SK-N-SH (cell line): ENCODE data around the gene DDX41.

ENCODE experiments used
- CHD2 ChIP-seq: fragments of 150-350 bp; IDR thresholded peaks from 2 replicates; pipeline ENCODE4 v1.6.1; 2018; ENCODE audit warnings: low read length; ENCODE audit not compliant: partially characterized antibody
- GABPA ChIP-seq: IDR thresholded peaks from 2 replicates; pipeline ENCODE4 v1.4.0; 2012; ENCODE audit warnings: low read depth, mild to moderate bottlenecking
- MEF2A ChIP-seq: IDR thresholded peaks from 2 replicates; pipeline ENCODE4 v1.4.0; 2012; ENCODE audit warnings: low read depth, borderline replicate concordance
- NFIC ChIP-seq: IDR thresholded peaks from 2 replicates; pipeline ENCODE4 v1.4.0; 2012; ENCODE audit warnings: borderline replicate concordance
- NRF1 ChIP-seq: IDR thresholded peaks from 2 replicates; pipeline ENCODE4 v1.6.1; 2012; ENCODE audit warnings: low read depth, mild to moderate bottlenecking, low read length
- RCOR1 ChIP-seq: fragments of 150-350 bp; IDR thresholded peaks from 2 replicates; pipeline ENCODE4 v1.6.1; 2017; ENCODE audit warnings: antibody characterized with exemption, low read length
- REST ChIP-seq: IDR thresholded peaks from 2 replicates; pipeline ENCODE4 v1.6.1; 2012; ENCODE audit warnings: mild to moderate bottlenecking, low read depth, low read length, moderate library complexity
- YY1 ChIP-seq: IDR thresholded peaks from 2 replicates; pipeline ENCODE4 v1.4.0; 2012; ENCODE audit warnings: low read depth, mild to moderate bottlenecking
- TF ChIP-seq, protein P1 (sequence below): fragments of 150-350 bp; IDR thresholded peaks from 2 replicates; pipeline ENCODE4 v1.6.1; 2017; ENCODE audit warnings: antibody characterized with exemption, low read length, low read depth, borderline replicate concordance
- TF ChIP-seq, protein P2 (sequence below): fragments of 200-600 bp; sonication (generic); IDR thresholded peaks from 2 replicates; pipeline ENCODE4 v1.6.1; 2017; ENCODE audit warnings: antibody characterized with exemption, mild to moderate bottlenecking, moderate library complexity

GRCh38 chr5:177496727-177497291 is 20.0 kb downstream of the DDX41 start:
- no peak for TF ChIP-seq GABPA
- peak; percentile 49 for TF ChIP-seq CHD2
- TF ChIP-seq MEF2A: no peak
- no peak for TF ChIP-seq NRF1
- no peak for TF ChIP-seq RCOR1
- TF ChIP-seq, protein P1, sequence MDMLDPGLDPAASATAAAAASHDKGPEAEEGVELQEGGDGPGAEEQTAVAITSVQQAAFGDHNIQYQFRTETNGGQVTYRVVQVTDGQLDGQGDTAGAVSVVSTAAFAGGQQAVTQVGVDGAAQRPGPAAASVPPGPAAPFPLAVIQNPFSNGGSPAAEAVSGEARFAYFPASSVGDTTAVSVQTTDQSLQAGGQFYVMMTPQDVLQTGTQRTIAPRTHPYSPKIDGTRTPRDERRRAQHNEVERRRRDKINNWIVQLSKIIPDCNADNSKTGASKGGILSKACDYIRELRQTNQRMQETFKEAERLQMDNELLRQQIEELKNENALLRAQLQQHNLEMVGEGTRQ: no peak
- peak; percentile 3 for TF ChIP-seq NFIC
- TF ChIP-seq, protein P2, sequence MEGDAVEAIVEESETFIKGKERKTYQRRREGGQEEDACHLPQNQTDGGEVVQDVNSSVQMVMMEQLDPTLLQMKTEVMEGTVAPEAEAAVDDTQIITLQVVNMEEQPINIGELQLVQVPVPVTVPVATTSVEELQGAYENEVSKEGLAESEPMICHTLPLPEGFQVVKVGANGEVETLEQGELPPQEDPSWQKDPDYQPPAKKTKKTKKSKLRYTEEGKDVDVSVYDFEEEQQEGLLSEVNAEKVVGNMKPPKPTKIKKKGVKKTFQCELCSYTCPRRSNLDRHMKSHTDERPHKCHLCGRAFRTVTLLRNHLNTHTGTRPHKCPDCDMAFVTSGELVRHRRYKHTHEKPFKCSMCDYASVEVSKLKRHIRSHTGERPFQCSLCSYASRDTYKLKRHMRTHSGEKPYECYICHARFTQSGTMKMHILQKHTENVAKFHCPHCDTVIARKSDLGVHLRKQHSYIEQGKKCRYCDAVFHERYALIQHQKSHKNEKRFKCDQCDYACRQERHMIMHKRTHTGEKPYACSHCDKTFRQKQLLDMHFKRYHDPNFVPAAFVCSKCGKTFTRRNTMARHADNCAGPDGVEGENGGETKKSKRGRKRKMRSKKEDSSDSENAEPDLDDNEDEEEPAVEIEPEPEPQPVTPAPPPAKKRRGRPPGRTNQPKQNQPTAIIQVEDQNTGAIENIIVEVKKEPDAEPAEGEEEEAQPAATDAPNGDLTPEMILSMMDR: no peak
- no peak for TF ChIP-seq REST
- no peak for TF ChIP-seq YY1
